GM18907 (cell line): ENCODE measurements around the gene BCKDHB.
A peak's percentile ranks its signal among the peaks of the same experiment; 100 is the strongest.
"Not testable (repeated sequence)": the region's sequence is repeated elsewhere in the genome, so short reads cannot be mapped to it uniquely, and the experiment has no call there.

Experiments used
- ATAC-seq: cut with Tn5 transposase; IDR thresholded peaks from one replicate; pipeline ENCODE4 v1.9.1; 2021; ENCODE audit warnings: mild to moderate bottlenecking, moderate library complexity; ENCODE audit not compliant: unreplicated experiment

Gene BCKDHB

DNA sequence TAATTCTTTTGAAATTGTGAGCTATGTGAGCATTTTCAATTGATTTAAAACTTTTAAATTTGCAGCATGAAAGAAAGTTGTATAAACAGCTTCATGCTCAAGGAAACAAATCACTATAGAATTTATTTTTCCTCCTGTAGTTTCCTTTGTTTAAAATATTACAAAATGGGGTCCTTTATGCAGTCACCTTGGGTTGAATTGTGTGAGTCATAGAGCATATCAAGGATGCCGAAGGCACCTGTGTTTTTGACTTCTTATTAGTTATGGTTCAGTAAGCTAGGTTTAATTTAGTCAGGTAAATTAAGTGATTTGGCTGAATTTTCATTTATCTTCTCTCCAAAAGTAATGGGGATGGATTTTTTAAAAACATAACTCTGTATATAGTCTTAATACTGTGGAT, 96.8 kb downstream of the BCKDHB start:
- no peak for ATAC-seq

DNA sequence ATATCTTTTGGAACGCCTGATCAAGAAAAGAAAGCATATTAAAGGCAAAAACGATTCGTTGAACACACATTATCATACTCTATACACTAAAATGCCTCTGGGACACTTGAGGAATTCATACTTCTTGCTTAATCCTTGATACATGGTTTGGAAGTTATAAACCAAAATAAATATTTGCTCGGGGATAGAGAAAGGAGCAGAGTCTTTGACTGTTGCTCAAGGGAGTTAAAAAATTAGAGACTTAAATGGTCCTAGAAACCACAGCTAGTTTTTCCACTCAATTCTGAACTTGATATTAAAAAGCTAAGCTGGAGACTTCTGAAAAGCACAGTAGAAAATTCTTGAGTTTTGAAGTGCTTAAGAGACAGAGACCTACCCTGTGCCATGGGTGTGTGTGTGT, 98.9 kb downstream of the BCKDHB start:
- ATAC-seq: no peak

DNA sequence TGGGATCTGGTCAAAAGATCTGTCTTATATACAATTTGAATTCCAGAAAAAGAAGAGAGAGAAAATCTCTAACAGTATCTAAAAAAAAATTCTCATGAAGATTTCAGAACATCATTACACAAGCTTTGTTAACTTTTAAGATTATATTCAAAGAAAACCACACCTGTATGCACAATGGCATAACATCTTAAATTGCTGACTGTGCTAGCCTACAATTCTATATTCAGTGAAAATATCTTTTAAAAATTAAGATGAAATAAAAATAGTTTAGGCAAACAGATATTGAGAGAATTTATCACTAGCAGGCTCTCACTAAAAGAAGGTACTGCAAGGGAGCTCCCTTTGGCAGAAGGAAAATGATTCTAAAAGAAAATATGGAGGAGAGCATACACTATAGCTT, 100.3 kb downstream of the BCKDHB start:
- ATAC-seq: no peak

DNA sequence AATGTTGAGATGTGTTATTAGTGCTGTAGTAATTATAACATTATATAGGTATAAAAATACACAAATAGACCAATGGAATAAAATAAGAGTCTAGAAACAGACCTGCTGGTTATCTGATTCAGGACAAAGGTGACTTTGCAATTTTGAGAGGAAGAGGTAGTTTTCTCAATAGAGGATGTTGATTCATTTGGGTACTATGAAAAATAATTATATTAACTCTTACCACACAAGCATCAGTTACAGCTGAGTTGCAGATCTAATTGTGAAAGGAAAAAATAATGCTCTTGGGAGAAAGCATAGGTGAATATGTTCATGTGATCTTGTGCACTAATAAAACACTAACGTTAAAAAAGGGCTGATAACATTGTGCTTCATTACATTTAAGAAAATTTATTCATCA, 103.0 kb downstream of the BCKDHB start:
- peak; percentile 57 for ATAC-seq

DNA sequence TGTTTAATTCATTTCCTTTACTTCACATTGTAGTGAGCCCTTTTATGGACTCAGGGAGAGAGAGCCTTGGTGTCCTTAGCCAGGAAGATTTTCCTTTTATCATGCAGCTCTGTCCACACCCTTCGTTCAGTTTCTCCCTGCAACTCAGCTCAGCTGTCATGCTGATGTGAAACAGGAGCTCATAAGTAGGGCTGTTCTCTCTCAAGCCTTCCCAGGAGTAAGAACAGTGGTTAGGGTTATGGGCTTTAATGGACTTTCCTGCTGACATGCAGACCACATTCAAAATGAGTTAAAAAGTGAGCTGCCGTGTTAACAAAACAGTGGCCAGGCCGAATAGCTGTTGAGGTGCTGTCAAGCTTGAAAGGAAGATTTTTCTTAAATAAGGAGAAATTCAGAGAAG, 104.1 kb downstream of the BCKDHB start:
- ATAC-seq: peak; percentile 63

DNA sequence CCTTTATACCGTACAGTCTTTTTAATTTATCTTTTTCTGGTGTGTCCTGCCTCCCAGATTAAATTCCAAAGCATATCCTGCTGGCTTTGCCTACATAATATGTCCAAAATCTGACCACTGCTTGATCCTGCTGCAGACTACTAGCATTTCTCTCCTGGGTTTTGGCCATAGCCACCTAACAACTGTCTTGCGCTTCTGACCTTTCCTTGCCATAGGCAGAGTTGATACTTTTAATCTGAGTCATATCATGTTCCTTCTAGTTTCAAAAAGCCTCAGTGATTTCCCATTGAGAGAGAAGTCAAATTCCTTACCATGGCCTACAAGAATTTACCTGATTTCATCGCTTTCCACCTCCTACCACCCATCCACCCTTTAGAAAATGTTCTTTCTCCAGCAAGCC, 104.8 kb downstream of the BCKDHB start:
- ATAC-seq: no peak

DNA sequence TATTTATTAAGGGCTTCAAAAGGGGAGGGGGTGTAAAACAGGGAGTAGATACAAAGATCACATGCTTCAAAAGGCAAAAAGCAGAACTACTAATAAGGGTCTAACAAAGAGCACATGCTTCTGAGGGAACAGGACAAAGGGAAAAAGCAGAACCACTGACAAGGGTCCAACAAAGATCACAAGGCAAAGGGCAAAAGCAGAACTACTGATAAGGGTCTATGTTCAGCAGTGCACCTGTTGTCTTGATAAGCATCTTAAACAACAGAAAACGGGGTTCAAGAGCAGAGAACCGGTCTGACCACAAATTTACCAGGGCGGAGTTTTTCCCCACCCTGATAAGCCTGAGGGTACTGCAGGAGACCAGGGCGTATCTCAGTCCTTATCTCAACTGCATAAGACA, 105.4 kb downstream of the BCKDHB start:
- ATAC-seq: not testable (repeated sequence)

DNA sequence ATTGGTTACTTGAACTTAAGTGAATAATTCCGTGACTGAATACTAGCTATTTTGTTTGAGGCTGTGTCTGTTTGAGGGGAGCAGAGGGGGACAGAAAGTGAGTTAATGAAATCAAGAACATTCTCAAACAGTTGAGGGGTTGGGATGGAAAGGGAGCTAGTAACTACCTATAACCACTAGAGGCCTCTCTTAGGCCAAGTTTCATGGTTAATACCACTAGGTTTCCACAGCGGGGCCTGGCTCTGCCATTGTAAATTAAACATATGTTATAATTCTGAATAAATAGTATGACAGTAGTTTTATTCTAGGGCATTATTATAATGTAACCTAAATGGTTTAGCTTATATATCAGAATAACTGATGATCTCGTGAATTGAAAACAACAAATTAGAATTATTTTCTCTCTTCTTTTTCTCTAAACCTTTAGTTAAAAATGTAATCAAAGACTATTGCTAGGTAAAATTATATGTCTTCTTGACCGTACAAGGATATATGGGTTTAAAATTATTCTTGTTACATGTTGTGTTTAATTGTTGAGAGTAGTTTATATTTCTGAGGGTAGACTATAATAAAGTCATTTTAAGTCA, 108.1 kb downstream of the BCKDHB start:
- ATAC-seq: peak; percentile 82

DNA sequence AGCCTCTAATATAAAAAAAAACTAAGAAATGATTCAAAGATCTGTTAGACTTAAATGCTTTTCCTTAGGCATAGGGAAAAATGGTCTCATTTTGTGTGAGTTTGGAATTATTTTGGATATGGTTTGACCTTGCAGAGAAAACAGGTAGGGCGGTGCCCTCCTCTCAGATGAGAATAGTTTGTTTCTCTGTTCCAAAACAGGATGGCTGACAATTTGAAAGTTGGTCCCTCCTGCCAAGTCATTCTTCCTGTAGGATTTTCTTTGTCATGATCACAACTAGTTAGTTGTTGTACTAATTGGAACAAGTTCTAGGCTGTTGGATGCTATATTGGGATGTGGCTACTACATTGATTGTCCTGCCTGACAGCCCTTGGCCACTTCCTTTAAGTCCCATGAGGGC, 108.6 kb downstream of the BCKDHB start:
- no peak for ATAC-seq

DNA sequence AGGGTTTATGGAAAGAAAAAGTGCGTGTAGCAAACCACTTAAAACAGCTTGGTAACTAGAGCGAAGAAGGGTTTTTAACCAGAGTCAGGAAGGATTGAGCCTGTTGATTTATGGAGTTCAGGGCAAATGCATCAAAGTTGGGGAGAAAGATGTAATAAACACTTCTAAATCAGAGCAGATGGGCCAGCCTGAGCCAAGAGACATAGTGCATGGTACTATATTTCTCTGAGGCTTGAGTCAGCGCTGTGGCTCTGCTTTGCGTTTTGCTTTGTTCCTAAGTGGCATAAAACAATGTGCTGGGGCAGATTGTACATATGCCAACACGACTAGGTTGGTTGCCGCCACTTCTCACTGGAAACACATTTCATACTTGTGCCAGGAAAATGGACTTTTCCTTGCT, 111.3 kb downstream of the BCKDHB start:
- no peak for ATAC-seq

DNA sequence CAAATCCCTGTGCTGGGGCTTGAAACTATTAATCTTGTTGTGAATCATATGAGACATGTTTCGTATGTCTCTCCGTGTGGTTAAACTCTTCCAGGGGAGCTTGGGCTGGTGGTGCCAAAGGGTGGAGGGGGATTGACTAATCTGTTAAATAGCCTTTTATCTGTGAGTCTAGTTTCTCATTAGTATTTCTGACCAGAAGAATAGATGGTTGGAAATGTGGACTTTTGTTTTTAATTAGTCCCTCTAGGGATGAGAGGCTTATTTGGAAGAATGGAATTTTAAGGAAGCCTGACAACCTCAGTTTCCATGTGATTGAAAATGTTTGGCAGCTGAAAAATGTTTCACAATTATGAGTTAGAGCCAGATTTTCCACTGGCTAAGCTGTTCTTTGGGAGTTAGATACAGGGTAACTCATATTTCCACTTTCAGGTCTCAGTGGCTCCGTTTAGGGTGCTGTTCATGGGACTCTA, 117.3 kb downstream of the BCKDHB start:
- no peak for ATAC-seq

DNA sequence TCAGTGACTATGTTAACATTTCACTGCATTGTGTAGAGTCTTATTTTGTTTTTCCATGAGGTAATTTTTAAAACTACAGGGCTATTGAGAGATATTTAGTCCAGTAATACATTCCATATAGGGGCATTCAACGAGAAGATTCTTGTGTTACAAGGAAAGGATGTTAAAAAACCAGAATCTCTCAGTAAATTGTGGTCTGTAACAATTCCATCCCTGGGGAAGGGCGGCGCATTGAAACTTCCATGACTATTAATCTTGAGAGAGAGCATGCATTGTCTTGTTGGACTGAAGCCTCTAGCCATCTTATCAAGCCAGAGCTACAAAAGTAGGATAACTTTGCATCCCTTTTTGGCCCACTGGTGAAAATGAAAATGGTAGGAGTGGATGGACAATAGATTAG, 119.7 kb downstream of the BCKDHB start:
- no peak for ATAC-seq

DNA sequence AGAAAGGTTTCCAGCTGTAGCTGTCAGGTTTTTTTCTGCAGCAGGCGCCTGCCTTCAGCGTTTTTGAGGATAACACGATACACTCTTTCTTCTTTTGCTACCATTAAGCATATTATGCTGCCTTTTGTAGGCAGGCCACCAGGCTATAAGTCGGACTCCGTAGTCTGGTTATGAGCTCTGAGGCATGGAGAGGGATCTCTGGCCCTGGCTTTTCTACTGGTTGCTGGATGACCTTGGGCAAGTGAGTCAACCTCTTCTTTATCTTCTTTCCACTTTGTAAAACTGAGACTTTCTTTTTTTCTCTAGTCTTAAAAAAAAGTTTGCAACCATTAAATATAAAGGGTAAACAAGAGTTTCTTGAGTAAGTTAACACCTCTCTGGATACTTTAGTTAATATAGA, 120.2 kb downstream of the BCKDHB start:
- ATAC-seq: no peak

DNA sequence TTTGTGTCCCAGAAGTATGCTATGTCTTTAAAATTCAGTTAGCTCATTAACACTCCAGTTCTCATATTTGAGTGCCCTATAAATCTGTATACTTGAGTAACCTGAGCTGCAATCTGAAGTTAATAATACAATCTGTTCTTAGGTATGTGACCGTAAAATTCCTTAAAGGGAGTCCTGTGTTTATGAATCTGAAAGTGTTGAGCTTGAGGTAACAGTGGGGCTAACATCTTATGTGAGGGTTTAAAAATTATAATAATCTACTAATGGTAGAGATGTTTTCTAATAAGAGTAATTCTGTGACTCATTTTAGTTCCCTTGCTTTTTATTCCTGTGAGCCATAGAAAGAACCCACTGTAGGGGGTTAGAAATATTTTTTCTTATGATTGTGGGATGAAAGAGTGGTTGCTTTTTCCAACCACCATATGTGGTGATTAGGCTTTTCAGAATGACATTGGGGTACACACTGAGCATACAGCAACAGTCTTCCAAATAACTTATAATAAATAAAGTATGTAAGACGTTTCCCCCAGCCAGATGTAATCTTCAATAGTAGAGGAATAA, 121.2 kb downstream of the BCKDHB start:
- ATAC-seq: no peak

DNA sequence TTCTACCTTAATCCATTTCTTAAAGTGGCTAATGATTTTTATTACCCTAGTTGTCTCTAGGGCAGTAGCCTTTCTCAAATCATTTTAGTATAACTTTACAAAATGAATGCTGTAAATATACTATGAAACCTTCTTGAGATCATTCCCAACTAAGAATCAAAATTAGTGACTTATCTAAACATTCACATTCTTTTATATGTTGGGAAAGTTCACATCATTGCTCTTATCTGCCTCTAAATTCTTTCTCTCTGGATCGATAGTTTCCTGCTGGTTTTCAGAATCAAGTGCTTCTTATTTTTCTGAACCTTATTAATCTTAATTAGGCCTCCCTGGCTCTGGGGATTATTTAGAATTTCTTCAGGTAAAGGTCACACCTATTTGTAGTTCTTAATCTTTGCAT, 126.8 kb downstream of the BCKDHB start:
- no peak for ATAC-seq

DNA sequence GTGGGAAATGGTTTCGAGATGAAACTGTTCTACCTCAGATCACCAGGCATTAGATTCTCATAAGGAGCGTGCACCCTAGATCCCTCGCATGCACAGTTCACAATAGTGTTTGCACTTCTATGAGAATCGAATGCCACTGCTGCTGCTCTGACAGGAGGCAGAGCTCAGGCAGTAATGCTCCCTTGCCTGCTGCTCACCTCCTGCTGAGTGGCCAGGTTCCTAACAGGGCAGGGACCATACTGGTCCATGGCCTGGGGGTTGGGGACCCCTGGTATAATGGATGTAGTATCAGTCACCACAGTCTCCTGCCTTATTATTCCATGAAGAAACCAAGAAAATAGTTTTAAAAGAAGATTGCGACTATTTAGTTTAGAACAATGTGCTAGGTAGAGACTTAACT, 127.5 kb downstream of the BCKDHB start:
- ATAC-seq: no peak

DNA sequence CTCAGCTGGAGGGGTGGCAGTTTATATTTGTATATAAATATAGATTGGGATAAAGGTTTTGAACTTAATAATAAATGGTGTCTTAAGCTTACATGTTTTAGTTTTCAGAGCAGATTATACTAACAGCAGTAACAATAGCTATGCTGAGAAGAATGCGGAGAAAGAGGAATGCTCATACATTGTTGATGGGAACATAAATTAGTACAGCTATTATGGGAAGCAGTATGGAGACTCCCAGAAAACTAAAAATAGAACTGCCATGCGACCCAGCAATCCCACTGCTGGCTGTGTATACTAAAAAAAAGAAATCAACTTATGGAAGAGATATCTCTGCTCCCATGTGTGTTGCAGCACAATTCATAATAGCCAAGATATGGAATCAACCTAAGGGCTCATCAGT, 127.9 kb downstream of the BCKDHB start:
- ATAC-seq: no peak

DNA sequence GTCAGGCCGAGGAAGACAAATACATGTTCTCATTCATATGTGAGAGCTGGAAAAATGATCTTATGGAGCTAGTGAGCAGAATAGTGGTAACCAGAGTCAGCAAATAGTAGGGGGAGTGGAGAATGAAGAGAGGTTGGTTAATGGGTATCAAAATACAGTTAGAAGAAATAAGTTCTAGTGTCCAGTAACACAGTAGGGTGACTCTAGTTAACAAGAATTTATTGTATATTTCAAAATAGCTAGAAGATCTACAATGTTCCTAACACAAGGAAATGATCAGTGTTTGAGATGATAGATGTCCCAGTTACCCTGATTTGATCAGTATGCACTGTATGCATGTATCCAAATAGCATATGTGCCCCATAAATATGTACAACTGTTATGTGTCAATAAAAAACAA, 128.4 kb downstream of the BCKDHB start:
- no peak for ATAC-seq

DNA sequence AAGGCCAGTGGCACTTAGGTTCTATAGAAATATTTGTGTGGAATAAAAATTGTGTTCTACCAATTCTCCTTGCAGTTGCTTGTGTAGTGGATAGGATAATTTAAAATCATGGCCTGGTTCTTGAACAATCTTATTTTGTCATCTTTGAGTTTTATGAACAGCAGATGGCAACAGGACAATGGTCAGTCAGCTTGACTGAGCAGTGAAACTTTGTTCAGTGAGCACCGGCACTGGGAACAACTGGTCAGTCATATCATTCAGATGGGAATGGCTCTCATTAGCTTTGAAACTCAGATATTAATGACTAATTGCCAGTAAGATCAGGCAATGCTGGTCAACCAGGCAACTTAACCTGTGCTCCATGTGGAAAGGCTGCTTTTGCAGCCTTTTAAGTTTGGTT, 129.2 kb downstream of the BCKDHB start:
- ATAC-seq: no peak

DNA sequence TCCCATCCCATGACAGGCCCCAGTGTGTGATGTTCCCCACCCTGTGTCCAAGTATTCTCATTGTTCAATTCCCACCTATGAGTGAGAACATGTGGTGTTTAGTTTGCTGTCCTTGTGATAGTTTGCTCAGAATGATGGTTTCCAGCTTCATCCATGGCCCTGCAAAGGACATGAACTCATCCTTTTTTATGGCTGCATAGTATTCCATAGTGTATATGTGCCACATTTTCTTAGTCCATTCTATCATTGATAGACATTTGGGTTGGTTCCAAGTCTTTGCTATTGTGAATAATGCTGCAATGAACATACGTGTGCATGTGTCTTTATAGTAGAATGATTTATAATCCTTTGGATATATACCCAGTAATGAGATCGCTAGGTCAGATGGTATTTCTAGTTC, 132.3 kb downstream of the BCKDHB start:
- not testable (repeated sequence) for ATAC-seq

DNA sequence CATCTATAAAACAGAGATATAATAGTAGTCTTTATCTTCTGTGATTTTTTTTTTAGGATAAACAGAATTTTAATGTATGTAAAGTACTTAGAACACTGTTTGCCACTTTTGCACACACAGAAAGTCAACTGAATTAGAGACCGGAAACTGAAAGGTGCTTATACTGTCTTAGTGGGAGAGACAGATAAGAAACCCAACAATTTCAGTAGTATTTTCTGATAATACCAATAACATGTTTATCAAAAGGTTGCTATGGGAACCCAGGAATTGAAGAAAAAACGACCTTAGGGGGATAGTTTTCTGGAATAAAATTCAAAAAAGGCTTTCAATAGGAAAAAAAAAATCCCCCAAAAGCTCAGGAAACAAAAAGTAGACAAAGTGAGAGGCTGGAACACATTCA, 138.6 kb downstream of the BCKDHB start:
- no peak for ATAC-seq

DNA sequence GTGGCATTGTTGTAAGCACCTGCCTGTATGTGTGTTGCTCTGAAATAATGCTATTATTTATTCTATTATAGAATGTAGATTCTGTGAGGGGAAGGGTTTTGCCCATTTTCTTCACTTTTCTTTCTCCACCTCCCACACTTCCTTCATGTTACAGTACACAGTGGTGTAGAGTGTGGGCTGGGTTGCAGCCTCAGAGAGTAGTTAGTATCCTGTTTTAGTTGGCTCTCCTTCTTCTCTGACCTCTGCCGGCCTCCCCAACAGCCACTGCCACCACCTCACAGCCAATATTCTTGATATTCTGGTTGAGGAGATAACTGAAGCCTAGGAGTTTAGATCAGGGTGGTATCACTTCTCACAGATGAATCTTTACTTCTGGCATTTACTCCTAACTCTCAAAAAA, 143.4 kb downstream of the BCKDHB start:
- ATAC-seq: no peak

DNA sequence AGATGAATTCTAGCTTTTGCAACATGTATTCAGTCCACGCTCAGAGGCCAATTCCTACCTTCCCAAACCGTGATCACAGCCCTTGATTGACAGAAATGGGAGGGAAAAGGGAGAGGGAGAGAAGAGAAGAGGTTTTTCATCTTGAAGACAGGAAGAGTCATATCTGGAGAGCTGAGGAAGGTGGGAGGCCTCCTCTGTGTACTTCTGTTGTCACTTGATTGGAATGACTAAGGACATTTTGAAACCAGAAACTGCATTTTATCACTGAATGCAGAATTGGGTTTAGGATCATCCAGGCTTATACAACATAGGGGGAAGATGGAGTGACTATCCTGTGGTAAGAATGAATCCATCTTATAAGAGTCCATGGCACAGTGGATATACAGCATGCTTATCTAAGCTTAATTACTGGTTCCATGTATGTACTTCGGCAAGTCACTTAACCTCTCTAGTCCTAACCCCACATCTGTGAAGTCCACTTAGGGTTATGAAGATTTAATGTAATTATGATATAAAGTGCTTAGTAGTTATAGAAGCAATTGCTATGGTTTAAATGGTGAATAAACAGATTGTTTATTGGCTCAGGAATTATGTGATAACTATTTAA, 144.0 kb downstream of the BCKDHB start:
- ATAC-seq: no peak
